Fibroblast of lung (primary cell): ENCODE results near the gene C1QTNF12.

Experiments
- CTCF ChIP-seq, 2 donors: IDR thresholded peaks in 1 of 2; conservative IDR thresholded peaks in 1 of 2; 1 replicate in 1 of 2; 2 replicates in 1 of 2; pipeline ENCODE4 v1.5.1; 2011 to 2012; ENCODE audit warnings: low read length in 2 of 2, control low read depth in 1 of 2, inconsistent platforms in 1 of 2, low read depth in 1 of 2, mild to moderate bottlenecking in 1 of 2
- EZH2 ChIP-seq: IDR thresholded peaks from 2 replicates; pipeline ENCODE4 v1.5.1; 2012; ENCODE audit warnings: low read length, control low read depth, mild to moderate bottlenecking; ENCODE audit errors: missing control alignments

GRCh38 chr1:1281533-1282321 lies 35.2 kb upstream of the C1QTNF12 start:
- TF ChIP-seq CTCF (conservative IDR thresholded peaks at IDR 0.05 in 1 of 2, IDR thresholded peaks at IDR 0.05 in 1 of 2; ENCODE audit: low read depth in 1 of 2, low read length in 2 of 2) = no peak
- TF ChIP-seq EZH2 = no peak
